RWPE2 (cell line): ENCODE results near the gene CCL24.
"Not testable (repeated sequence)": the region's sequence is repeated elsewhere in the genome, so short reads cannot be mapped to it uniquely, and the experiment has no call there.

Source experiments
- ATAC-seq: fragments of 200-7000 bp; cut with Tn5 transposase; 3 replicates; pipeline ENCODE4 v1.9.1; 2021; ENCODE audit warnings: low read depth
- DNase-seq: peaks from one replicate; pipeline ENCODE4 v3.0.0-alpha.2; 2020; ENCODE audit warnings: low spot score
- H3K27ac ChIP-seq: fragments of 450-650 bp; 2 replicates; pipeline ENCODE4 v1.5.1; 2017; ENCODE audit warnings: mild to moderate bottlenecking; ENCODE audit not compliant: poor library complexity, severe bottlenecking
- H3K27me3 ChIP-seq: fragments of 250-450 bp; sonication (Bioruptor Pico); 2 replicates; pipeline ENCODE4 v1.5.1; 2021; ENCODE audit warnings: mild to moderate bottlenecking, moderate library complexity; ENCODE audit not compliant: insufficient read depth, poor library complexity, severe bottlenecking
- H3K36me3 ChIP-seq: fragments of 250-450 bp; sonication (Bioruptor Pico); 2 replicates; pipeline ENCODE4 v1.5.1; 2020; ENCODE audit warnings: low read depth, mild to moderate bottlenecking, moderate library complexity
- H3K4me1 ChIP-seq: fragments of 250-450 bp; sonication (Bioruptor Pico); 2 replicates; pipeline ENCODE4 v1.5.1; 2021; ENCODE audit warnings: mild to moderate bottlenecking, moderate library complexity; ENCODE audit not compliant: insufficient read depth, poor library complexity, severe bottlenecking
- H3K4me3 ChIP-seq: fragments of 250-450 bp; sonication (Bioruptor Pico); 2 replicates; pipeline ENCODE4 v1.5.1; 2021; ENCODE audit warnings: mild to moderate bottlenecking, moderate library complexity; ENCODE audit not compliant: severe bottlenecking
- H3K9me3 ChIP-seq: fragments of 250-450 bp; sonication (Bioruptor Pico); 2 replicates; pipeline ENCODE4 v1.5.1; 2021; ENCODE audit warnings: mild to moderate bottlenecking, moderate library complexity; ENCODE audit not compliant: severe bottlenecking
- TF ChIP-seq, protein P1 (sequence below): fragments of 450-650 bp; IDR thresholded peaks from one replicate; pipeline ENCODE4 v1.5.1; 2017; ENCODE audit warnings: mild to moderate bottlenecking, moderate library complexity; ENCODE audit not compliant: poor library complexity, severe bottlenecking

CCL24 gene

DNA sequence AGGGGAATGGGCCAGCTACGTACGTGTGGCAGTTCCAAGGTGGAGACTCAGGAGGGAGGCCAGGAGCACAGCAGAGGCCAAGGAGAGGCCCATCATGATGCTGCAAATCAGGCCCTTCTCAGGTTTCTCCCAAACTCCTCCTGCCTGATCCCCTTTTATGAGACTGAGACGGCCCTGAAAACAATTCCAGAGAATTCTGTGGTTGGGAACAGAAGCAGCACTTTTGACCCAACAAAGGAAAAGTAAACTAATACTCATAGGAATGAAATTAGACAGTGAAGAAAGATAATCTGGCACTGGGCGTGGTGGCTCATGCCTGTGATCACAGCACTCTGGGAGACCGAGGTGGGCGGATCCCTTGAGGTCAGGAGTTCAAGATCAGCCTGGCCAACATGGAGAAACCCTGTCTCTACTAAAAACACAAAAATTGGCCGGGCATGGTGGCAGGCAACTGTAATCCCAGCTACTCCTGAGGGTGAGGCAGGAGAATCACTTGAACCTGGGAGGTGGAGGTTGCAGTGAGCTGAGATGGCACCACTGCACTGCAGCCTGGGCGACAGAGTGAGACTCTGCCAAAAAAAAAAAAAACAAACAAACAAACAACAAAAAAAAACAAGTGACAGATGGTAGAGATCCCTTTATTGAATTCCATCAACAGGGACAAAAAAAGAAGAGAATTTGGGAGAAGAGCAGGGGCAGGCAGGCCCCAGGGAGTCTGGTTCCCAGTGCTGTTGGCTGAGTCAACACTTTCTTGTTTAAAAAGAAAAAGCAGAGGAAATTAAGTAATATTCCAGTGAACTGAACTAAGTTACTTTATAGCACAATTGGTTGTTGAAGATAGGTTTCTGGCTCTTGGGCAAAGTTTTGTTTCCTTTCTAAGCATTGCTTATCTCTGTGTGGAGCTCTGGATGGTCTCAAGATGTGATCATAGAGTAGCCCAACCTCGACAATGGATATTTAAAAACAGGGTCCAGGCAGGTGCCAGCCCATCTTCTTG, 41.2 kb downstream of the CCL24 start, which contains the start of gene CCL26:
TSS of gene CCL26 (minus strand) at position 131 of the 997 bp plus-strand sequence. CDS start at position 96, 35 bp downstream.
- TF ChIP-seq, protein P1, sequence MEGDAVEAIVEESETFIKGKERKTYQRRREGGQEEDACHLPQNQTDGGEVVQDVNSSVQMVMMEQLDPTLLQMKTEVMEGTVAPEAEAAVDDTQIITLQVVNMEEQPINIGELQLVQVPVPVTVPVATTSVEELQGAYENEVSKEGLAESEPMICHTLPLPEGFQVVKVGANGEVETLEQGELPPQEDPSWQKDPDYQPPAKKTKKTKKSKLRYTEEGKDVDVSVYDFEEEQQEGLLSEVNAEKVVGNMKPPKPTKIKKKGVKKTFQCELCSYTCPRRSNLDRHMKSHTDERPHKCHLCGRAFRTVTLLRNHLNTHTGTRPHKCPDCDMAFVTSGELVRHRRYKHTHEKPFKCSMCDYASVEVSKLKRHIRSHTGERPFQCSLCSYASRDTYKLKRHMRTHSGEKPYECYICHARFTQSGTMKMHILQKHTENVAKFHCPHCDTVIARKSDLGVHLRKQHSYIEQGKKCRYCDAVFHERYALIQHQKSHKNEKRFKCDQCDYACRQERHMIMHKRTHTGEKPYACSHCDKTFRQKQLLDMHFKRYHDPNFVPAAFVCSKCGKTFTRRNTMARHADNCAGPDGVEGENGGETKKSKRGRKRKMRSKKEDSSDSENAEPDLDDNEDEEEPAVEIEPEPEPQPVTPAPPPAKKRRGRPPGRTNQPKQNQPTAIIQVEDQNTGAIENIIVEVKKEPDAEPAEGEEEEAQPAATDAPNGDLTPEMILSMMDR: no peak
- H3K27me3 ChIP-seq: no peaks in the 10 kb centered on the region
- ATAC-seq (peak; percentile 78), DNase-seq (peak; percentile 64)
- no peaks in the 10 kb centered on the region for H3K36me3 ChIP-seq
- no peak within 1 kb of the TSS for H3K4me3 ChIP-seq
- no peak within 1 kb of the TSS for H3K27ac ChIP-seq
- no peaks in the 10 kb centered on the region for H3K9me3 ChIP-seq
- peaks cover 7% of the 10 kb centered on the region for H3K4me1 ChIP-seq

DNA sequence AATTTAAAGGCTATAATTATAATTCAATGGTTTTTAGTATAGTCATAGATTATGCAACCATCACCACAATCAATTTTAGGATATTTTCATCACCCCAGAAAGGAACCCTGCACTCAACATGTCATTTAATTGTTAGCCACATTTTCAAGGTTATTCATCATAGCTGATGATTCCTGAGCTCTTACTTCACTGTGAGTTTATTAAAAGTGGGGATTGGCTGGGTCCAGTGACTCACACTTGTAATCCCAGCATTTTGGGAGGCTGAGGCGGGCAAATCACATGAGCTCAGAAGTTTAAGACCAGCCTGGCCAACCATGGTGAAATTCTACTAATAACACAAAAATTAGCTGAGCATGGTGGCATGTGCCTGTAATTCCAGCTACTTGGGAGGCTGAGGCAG, 42.4 kb downstream of the CCL24 start:
- TF ChIP-seq, protein P1: no peak
- H3K9me3 ChIP-seq: no peaks in the 10 kb centered on the region
- no peaks in the 10 kb centered on the region for H3K27me3 ChIP-seq
- peaks cover 7% of the 10 kb centered on the region for H3K4me1 ChIP-seq
- no peak overlapping the region for H3K27ac ChIP-seq
- DNase-seq (no peak), ATAC-seq (no peak)
- no peak overlapping the region for H3K4me3 ChIP-seq
- no peaks in the 10 kb centered on the region for H3K36me3 ChIP-seq

DNA sequence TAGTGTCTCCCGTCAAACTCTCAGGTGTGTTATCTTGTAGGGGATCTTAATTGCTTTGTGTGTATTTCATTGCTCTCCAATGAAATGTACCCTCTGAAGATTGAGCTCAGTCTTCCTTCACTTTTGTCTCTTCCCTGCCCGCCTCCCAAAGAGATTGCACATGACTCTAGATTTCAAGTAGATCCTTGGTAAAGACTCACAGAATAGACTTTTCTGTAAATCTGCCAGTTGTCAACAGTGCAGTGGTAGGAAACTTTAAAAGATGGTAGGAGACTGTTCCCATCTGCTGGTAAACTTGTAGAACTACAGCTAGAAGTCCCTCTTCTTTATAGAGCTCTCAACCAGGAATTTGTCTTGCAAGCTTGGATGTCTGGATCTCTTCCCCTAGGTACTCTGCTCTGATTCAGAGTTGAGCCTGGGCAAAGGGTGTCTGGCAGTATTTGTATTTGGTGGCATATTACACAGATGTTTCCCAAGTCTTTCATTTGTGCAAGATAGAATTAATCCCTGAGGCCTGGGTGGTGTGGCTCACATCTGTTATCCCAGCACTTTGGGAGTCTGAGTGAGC, 51.2 kb downstream of the CCL24 start:
- peak; percentile 88 for ATAC-seq
- Histone ChIP-seq H3K27me3 (no peaks in the 10 kb centered on the region), H3K4me3 (no peak overlapping the region), H3K27ac (no peak overlapping the region), H3K9me3 (no peaks in the 10 kb centered on the region), H3K4me1 (no peaks in the 10 kb centered on the region), H3K36me3 (no peaks in the 10 kb centered on the region)
- no peak for DNase-seq
- TF ChIP-seq, protein P1: peak; percentile 85

DNA sequence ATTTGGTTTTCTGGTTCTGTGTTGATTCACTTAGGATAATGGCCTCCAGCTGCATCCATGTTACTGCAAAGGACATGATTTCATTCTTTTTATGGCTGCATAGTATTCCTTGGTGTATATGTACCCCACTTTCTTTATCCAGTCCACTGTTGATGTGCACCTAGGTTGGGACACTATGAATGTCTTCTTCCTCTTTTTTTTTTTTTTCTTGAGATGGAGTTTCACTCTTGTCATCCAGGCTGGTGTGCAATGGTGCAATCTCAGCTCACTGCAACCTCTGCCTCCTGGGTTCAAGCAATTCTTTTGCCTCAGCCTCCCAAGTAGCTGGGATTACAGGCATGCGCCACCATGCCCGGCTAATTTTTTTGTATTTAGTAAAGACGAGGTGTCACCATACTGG, 51.8 kb downstream of the CCL24 start:
- not testable (repeated sequence) for H3K27ac ChIP-seq, H3K4me3 ChIP-seq, H3K4me1 ChIP-seq, ATAC-seq, DNase-seq, H3K36me3 ChIP-seq, H3K9me3 ChIP-seq, H3K27me3 ChIP-seq
